ENCODE results near the gene ASIC4.

ASIC4 gene

GRCh38 chr2:219570924-219571310 lies 56.6 kb downstream of the ASIC4 start:
- DNase-seq = peak; percentile 6

GRCh38 chr2:219571311-219572236 lies 57.3 kb downstream of the ASIC4 start, which contains the start of gene OBSL1:
OBSL1 (minus strand) TSS chr2:219571539; CDS start chr2:219571232, 307 bp downstream.
- DNase-seq = peak; percentile 87

- no peak for DNase-seq
These were observed 58.1 kb downstream of the ASIC4 start, which contains the start of gene INHA for GRCh38 chr2:219572237-219573001. INHA (plus strand) TSS chr2:219572310; CDS start chr2:219572375, 65 bp downstream.

- DNase-seq = peak; percentile 79
These were observed 58.9 kb downstream of the ASIC4 start for GRCh38 chr2:219573166-219573565.

- DNase-seq = no peak
These were observed 60.4 kb downstream of the ASIC4 start for GRCh38 chr2:219574484-219575311.

GRCh38 chr2:219575566-219576504 lies 61.6 kb downstream of the ASIC4 start:
- no peak for DNase-seq

- peak; percentile 21 for DNase-seq
These were observed 62.5 kb downstream of the ASIC4 start for GRCh38 chr2:219576505-219577388.

- DNase-seq = no peak
These were observed 64.7 kb downstream of the ASIC4 start for GRCh38 chr2:219578811-219579613.

- DNase-seq = no peak
These were observed 67.1 kb downstream of the ASIC4 start for GRCh38 chr2:219581346-219581745.
